Tibial nerve (tissue), 4 donors: ENCODE measurements around the gene TUBB3.

Experiments
- EP300 ChIP-seq, 2 donors: sonication (generic); formaldehyde crosslinking; IDR thresholded peaks; one replicate each; pipeline ENCODE4 v1.6.1; 2017; ENCODE audit warnings: antibody characterized with exemption in 2 of 2, mild to moderate bottlenecking in 1 of 2
- POLR2A ChIP-seq, 2 donors: fragments of 450-650 bp; IDR thresholded peaks; one replicate each; pipeline ENCODE4 v1.6.1; 2017; ENCODE audit warnings: antibody characterized with exemption in 2 of 2, mild to moderate bottlenecking in 2 of 2, moderate library complexity in 2 of 2
- TF ChIP-seq, protein P1 (sequence below), 5 experiments: fragments of 200-600 bp in 3 of 5; fragments of 450-650 bp in 2 of 5; sonication (generic) in 3 of 5; IDR thresholded peaks; one replicate each; pipeline ENCODE4 v1.5.1; 2016 to 2019; ENCODE audit warnings: antibody characterized with exemption in 5 of 5, mild to moderate bottlenecking in 3 of 5, moderate library complexity in 2 of 5

- TF ChIP-seq, protein P1, sequence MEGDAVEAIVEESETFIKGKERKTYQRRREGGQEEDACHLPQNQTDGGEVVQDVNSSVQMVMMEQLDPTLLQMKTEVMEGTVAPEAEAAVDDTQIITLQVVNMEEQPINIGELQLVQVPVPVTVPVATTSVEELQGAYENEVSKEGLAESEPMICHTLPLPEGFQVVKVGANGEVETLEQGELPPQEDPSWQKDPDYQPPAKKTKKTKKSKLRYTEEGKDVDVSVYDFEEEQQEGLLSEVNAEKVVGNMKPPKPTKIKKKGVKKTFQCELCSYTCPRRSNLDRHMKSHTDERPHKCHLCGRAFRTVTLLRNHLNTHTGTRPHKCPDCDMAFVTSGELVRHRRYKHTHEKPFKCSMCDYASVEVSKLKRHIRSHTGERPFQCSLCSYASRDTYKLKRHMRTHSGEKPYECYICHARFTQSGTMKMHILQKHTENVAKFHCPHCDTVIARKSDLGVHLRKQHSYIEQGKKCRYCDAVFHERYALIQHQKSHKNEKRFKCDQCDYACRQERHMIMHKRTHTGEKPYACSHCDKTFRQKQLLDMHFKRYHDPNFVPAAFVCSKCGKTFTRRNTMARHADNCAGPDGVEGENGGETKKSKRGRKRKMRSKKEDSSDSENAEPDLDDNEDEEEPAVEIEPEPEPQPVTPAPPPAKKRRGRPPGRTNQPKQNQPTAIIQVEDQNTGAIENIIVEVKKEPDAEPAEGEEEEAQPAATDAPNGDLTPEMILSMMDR (IDR thresholded peaks at IDR 0.05): no peak
- no peak for TF ChIP-seq POLR2A (IDR thresholded peaks at IDR 0.05)
- TF ChIP-seq EP300 (IDR thresholded peaks at IDR 0.05): no peak
Measured at GRCh38 chr16:89984216-89984615, 61.1 kb downstream of the TUBB3 start.
